ENCODE results near the gene GNB1L. TPM values are rescaled to one million over a fixed set of nuclear protein-coding genes. Genes with fewer than 3 reads are reported as not detected.

The GNB1L gene
- total and polyA plus RNA-seq, 9 of the 15 experiments (the other 6 are each of a cell fraction or from before 2014, with no cell fraction given): 0.56 to 50.5 (median 10.2) TPM

DNA sequence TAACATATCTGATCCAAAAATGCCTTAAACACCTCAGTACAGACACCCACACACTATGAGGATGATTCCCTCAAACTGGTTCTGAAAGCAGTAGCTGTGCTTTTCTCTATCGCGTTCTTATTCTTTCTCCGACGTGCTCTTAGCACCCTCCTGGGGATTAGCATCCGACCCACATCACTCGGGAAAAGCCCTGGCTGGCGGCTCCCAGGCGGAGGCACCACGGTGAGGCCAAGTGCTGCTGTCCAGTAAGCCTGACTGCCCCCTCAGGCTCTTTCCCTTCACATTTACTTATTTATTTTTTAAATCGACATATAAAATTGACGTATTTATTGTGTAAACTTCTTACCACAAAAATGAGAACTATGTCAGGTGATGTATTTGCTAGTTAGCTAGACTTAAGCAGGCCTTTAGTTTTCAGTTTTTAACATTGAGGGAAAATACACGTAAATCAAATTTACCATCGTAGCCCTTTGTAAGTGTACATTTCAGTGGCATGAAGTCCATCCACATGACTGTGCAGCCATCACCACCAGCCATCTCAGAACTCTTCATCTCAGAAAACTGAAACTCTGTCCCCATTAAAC lies 74.9 kb downstream of the GNB1L start (continued):
- TF ChIP-seq JUNB (CRISPR knock-in tag; conservative IDR thresholded peaks at IDR 0.05) (no peak), KLF13 (tag; IDR thresholded peaks at IDR 0.05; ENCODE audit: borderline replicate concordance, low read depth) (no peak), NFXL1 (CRISPR knock-in tag; IDR thresholded peaks at IDR 0.05) (no peak), KDM4B (IDR thresholded peaks at IDR 0.05; ENCODE audit: borderline replicate concordance in 2 of 2, low read depth in 1 of 2) (no peak), NELFE (IDR thresholded peaks at IDR 0.05; ENCODE audit: insufficient read depth, insufficient read length) (no peak), BCOR (IDR thresholded peaks at IDR 0.05) (no peak), ZNF668 (CRISPR knock-in tag; IDR thresholded peaks at IDR 0.05) (0 out of 2 replicates have a peak, but pooled peaks have one; percentile 17), ZNF239 (CRISPR knock-in tag; IDR thresholded peaks at IDR 0.05) (no peak), SMAD1 (IDR thresholded peaks at IDR 0.05; ENCODE audit: low read depth, low read length, partially characterized antibody) (no peak), COPS2 (conservative IDR thresholded peaks at IDR 0.05) (no peak), ZNF79 (CRISPR knock-in tag; IDR thresholded peaks at IDR 0.05; ENCODE audit: low read depth) (no peak), ZC3H8 (IDR thresholded peaks at IDR 0.05) (no peak), RBM22 (IDR thresholded peaks at IDR 0.05; ENCODE audit: low read depth, low read length, poor library complexity, severe bottlenecking) (no peak), KAT2B (IDR thresholded peaks at IDR 0.05; ENCODE audit: low read depth, low read length) (peak; percentile 44), GTF2A2 (tag; IDR thresholded peaks at IDR 0.05) (no peak), SNIP1 (IDR thresholded peaks at IDR 0.05; ENCODE audit: low read depth) (no peak), DIDO1 (tag; IDR thresholded peaks at IDR 0.05; ENCODE audit: low read depth) (no peak), NFIX (CRISPR knock-in tag; IDR thresholded peaks at IDR 0.05; ENCODE audit: low read depth) (no peak), ZSCAN29 (IDR thresholded peaks at IDR 0.05) (no peak), ZBTB8A (IDR thresholded peaks at IDR 0.05; ENCODE audit: partially characterized antibody) (no peak), HMGN3 (IDR thresholded peaks at IDR 0.05; ENCODE audit: borderline replicate concordance, extremely low read depth, insufficient read length, low read depth, low read length) (no peak)
- TF ChIP-seq, protein P1, sequence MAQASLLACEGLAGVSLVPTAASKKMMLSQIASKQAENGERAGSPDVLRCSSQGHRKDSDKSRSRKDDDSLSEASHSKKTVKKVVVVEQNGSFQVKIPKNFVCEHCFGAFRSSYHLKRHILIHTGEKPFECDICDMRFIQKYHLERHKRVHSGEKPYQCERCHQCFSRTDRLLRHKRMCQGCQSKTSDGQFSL (CRISPR knock-in tag; IDR thresholded peaks at IDR 0.05): no peak
- TF ChIP-seq, protein P1 (tag; IDR thresholded peaks at IDR 0.05): peak in 1 of 2 experiments; percentile 60; a peak in 1 of 4 replicates
- TF ChIP-seq, protein P2, sequence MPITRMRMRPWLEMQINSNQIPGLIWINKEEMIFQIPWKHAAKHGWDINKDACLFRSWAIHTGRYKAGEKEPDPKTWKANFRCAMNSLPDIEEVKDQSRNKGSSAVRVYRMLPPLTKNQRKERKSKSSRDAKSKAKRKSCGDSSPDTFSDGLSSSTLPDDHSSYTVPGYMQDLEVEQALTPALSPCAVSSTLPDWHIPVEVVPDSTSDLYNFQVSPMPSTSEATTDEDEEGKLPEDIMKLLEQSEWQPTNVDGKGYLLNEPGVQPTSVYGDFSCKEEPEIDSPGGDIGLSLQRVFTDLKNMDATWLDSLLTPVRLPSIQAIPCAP (CRISPR knock-in tag; IDR thresholded peaks at IDR 0.05; ENCODE audit: borderline replicate concordance): no peak
- TF ChIP-seq, protein P3, sequence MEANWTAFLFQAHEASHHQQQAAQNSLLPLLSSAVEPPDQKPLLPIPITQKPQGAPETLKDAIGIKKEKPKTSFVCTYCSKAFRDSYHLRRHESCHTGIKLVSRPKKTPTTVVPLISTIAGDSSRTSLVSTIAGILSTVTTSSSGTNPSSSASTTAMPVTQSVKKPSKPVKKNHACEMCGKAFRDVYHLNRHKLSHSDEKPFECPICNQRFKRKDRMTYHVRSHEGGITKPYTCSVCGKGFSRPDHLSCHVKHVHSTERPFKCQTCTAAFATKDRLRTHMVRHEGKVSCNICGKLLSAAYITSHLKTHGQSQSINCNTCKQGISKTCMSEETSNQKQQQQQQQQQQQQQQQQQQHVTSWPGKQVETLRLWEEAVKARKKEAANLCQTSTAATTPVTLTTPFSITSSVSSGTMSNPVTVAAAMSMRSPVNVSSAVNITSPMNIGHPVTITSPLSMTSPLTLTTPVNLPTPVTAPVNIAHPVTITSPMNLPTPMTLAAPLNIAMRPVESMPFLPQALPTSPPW (CRISPR knock-in tag; IDR thresholded peaks at IDR 0.05): no peak
- TF ChIP-seq, protein P4, sequence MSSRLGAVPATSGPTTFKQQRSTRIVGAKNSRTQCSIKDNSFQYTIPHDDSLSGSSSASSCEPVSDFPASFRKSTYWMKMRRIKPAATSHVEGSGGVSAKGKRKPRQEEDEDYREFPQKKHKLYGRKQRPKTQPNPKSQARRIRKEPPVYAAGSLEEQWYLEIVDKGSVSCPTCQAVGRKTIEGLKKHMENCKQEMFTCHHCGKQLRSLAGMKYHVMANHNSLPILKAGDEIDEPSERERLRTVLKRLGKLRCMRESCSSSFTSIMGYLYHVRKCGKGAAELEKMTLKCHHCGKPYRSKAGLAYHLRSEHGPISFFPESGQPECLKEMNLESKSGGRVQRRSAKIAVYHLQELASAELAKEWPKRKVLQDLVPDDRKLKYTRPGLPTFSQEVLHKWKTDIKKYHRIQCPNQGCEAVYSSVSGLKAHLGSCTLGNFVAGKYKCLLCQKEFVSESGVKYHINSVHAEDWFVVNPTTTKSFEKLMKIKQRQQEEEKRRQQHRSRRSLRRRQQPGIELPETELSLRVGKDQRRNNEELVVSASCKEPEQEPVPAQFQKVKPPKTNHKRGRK (tag; IDR thresholded peaks at IDR 0.05): no peak
